ENCODE measurements around the gene PADI2.

Gene PADI2

GRCh38 chr1:17139637-17140036 is 20.4 kb upstream of the PADI2 start:
- DNase-seq: no peak

- DNase-seq: no peak
These were observed 18.2 kb upstream of the PADI2 start for GRCh38 chr1:17137441-17137840.

- DNase-seq: no peak
These were observed 17.7 kb upstream of the PADI2 start for GRCh38 chr1:17136936-17137335.

GRCh38 chr1:17136145-17136544 is 16.9 kb upstream of the PADI2 start:
- no peak for DNase-seq

GRCh38 chr1:17135530-17135929 is 16.3 kb upstream of the PADI2 start:
- no peak for DNase-seq

- DNase-seq: no peak
These were observed 15.5 kb upstream of the PADI2 start for GRCh38 chr1:17134724-17135123.

GRCh38 chr1:17134034-17134433 is 14.8 kb upstream of the PADI2 start:
- DNase-seq: no peak

- no peak for DNase-seq
These were observed 10.9 kb upstream of the PADI2 start for GRCh38 chr1:17130138-17130635.

- no peak for DNase-seq
These were observed 9.1 kb upstream of the PADI2 start for GRCh38 chr1:17128361-17128760.

GRCh38 chr1:17125756-17126237 is 6.5 kb upstream of the PADI2 start:
- DNase-seq: peak; percentile 89

GRCh38 chr1:17123196-17124045 is 4.2 kb upstream of the PADI2 start:
- DNase-seq: no peak

GRCh38 chr1:17122521-17123164 is 3.4 kb upstream of the PADI2 start:
- no peak for DNase-seq

- no peak for DNase-seq
These were observed 2.6 kb upstream of the PADI2 start for GRCh38 chr1:17121881-17122280.

GRCh38 chr1:17120962-17121837 is 1.9 kb upstream of the PADI2 start:
- DNase-seq: no peak

GRCh38 chr1:17120481-17120877 is 1.2 kb upstream of the PADI2 start:
- DNase-seq: no peak

- DNase-seq: no peak
These were observed 676 bp upstream of the PADI2 start for GRCh38 chr1:17119773-17120480.

GRCh38 chr1:17118706-17119075 is 560 bp downstream of the PADI2 start:
- DNase-seq: no peak

- no peak for DNase-seq
These were observed 983 bp downstream of the PADI2 start for GRCh38 chr1:17118268-17118667.

- no peak for DNase-seq
These were observed 1.6 kb downstream of the PADI2 start for GRCh38 chr1:17117451-17118265.

GRCh38 chr1:17116643-17117042 is 2.6 kb downstream of the PADI2 start:
- no peak for DNase-seq

- DNase-seq: no peak
These were observed 5.3 kb downstream of the PADI2 start for GRCh38 chr1:17113963-17114362.

Data from stimulated activated CD4-positive, alpha-beta T cell treated with anti-CD3 and anti-CD28 coated beads, Interleukin-15, amount 100 ng/mL, for 24 hours (primary cell).